Adrenal gland (tissue), 12 donors: ENCODE data around the gene SCAI. TPM values are rescaled to one million over a fixed set of nuclear protein-coding genes. Genes with fewer than 3 reads are reported as not detected.

Source experiments
- DNase-seq, 7 donors: peaks; one replicate each; pipeline ENCODE4 v3.0.0-alpha.2; 2019 to 2020
- H3K27ac ChIP-seq, 5 donors: fragments of 200-600 bp; sonication (generic) in 4 of 5; 1 replicate in 3 of 5; 2 replicates in 2 of 5; pipeline versions ENCODE4 v1.5.1 to v1.8.0; 2016 to 2020; ENCODE audit warnings: mild to moderate bottlenecking in 1 of 5
- H3K27me3 ChIP-seq: fragments of 200-600 bp; 2 replicates; pipeline ENCODE4 v1.8.0; 2021
- H3K36me3 ChIP-seq, 2 donors: fragments of 200-600 bp; replicated peaks in 1 of 2; 1 replicate in 1 of 2; 2 replicates in 1 of 2; pipeline versions ENCODE4 v1.5.1 to v1.8.0; 2018 to 2022
- H3K4me1 ChIP-seq, 2 donors: fragments of 200-600 bp; replicated peaks in 1 of 2; 1 replicate in 1 of 2; 2 replicates in 1 of 2; pipeline versions ENCODE4 v1.5.1 to v1.8.0; 2018 to 2021
- H3K4me3 ChIP-seq, 4 donors: fragments of 200-600 bp; sonication (generic) in 3 of 4; one replicate each; pipeline ENCODE4 v1.5.1; 2016 to 2018
- H3K9me3 ChIP-seq, 3 donors: fragments of 200-600 bp; sonication (generic) in 1 of 3; replicated peaks in 1 of 3; 1 replicate in 2 of 3; 2 replicates in 1 of 3; pipeline versions ENCODE4 v1.5.1 to v1.8.0; 2016 to 2021
- POLR2A ChIP-seq, 2 donors: fragments of 450-650 bp; IDR thresholded peaks; one replicate each; pipeline ENCODE4 v1.6.1; 2017; ENCODE audit warnings: antibody characterized with exemption in 2 of 2, mild to moderate bottlenecking in 2 of 2, moderate library complexity in 1 of 2
- WGBS, 4 donors: extraction: QIAGEN DNeasy Blood & Tissue Kit in 2 of 4; methylation state at CpG; one replicate each; pipeline versions ENCODE4 v1.1.5 to v1.1.7; 2013 to 2017; 5-methylcytosine and 5-hydroxymethylcytosine counted together
- intact Hi-C, 2 donors: fragments of 100-400 bp; cut with DNase I; formaldehyde crosslinking; loops; one replicate each; pipeline versions ENCODE4 v1.14.1 to v1.15.0; 2022 to 2023
- polyA plus RNA-seq, 3 donors: library from polyadenylated mRNA; stranded (reverse); fragments of 200-250 nt in 2 of 3; fragments of 350-450 nt in 1 of 3; fragmentation: Illumina TruSeq in 1 of 3; extraction: RNeasy Lipid Tissue Mini Kit (QIAGEN cat#74804) in 1 of 3; gene quantifications; one replicate each; pipeline ENCODE4 v1.2.3, GENCODE V29; 2013 to 2014
- total RNA-seq, 9 donors: library from RNA; depleted of rRNA in 4 of 9; stranded (reverse); fragments of >200 nt in 4 of 9; fragments of 120-200 nt in 1 of 9; fragmentation: NEBNext Ultra II Directional in 1 of 9; extraction: Animal tissue kit (Norgen Biotek cat#: 25700) in 1 of 9; gene quantifications; one replicate each; pipeline versions ENCODE4 v1.1.0 to v1.2.4, GENCODE V29; 2013 to 2023
- TF ChIP-seq, protein P1 (sequence below), 6 experiments: fragments of 450-650 bp in 4 of 6; fragments of 200-600 bp in 2 of 6; sonication (generic) in 1 of 6; IDR thresholded peaks; 1 replicate in 5 of 6; 2 replicates in 1 of 6; pipeline versions ENCODE4 v1.5.1 to v1.8.0; 2016 to 2021; ENCODE audit warnings: antibody characterized with exemption in 6 of 6, mild to moderate bottlenecking in 2 of 6, moderate library complexity in 1 of 6
- donor health status: healthy with polysubstance abuse.
- donor health status: Bipolar disorder and iron deficiency.
- donor health status: DM: yes; HTN: yes; CAD: no.
- donor health status: DM: no; HTN: no; CAD: no.
- donor health status: DM: no; HTN: no; CAD: no.
- donor health status: DM: yes; HTN: yes; CAD: no.

Gene SCAI
- total and polyA plus RNA-seq, 12 donors, result 1.4 to 19.6 (median 9.2) TPM

DNA sequence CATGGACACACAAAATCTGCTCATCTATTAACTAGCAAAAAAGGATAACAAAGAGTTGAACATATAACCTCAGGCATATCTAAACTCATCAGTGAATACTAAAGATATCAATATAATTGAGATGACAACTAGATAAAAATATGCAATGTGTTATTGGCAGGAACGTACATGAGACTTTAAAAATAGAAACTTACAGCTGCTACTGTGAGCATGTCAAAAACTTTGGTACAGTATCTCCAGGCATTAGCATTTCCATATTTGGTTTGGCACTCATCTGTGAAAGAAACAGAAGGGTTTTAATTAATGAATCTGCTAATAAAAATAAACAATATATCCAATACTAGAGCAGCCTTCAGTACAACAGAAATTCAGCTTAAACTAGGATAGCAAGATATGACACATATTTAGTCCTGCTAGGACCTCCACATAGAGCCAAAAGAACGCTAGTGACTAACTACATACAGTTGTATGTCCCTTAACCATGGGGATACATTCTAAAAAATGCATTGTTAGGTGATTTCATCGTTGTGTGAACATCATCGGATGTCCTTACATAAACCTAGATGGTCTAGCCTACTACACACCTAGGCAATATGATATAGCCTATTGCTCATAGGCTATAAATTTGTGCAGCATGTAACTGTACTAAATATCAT is 10.5 kb upstream of the SCAI start:
- peaks cover 0 to 48% of the 10 kb centered on the region in 2 donors for H3K36me3 ChIP-seq

GRCh38 chr9:125151730-125152129 is 8.4 kb upstream of the SCAI start:
- H3K4me3 ChIP-seq, result no peak overlapping the region
- TF ChIP-seq, protein P1, sequence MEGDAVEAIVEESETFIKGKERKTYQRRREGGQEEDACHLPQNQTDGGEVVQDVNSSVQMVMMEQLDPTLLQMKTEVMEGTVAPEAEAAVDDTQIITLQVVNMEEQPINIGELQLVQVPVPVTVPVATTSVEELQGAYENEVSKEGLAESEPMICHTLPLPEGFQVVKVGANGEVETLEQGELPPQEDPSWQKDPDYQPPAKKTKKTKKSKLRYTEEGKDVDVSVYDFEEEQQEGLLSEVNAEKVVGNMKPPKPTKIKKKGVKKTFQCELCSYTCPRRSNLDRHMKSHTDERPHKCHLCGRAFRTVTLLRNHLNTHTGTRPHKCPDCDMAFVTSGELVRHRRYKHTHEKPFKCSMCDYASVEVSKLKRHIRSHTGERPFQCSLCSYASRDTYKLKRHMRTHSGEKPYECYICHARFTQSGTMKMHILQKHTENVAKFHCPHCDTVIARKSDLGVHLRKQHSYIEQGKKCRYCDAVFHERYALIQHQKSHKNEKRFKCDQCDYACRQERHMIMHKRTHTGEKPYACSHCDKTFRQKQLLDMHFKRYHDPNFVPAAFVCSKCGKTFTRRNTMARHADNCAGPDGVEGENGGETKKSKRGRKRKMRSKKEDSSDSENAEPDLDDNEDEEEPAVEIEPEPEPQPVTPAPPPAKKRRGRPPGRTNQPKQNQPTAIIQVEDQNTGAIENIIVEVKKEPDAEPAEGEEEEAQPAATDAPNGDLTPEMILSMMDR (IDR thresholded peaks at IDR 0.05), result no peak
- no peak for TF ChIP-seq POLR2A (IDR thresholded peaks at IDR 0.05)
- no peak overlapping the region for H3K27ac ChIP-seq
- intact Hi-C loops, result no loop called here
- H3K4me1 ChIP-seq, result no peaks in the 10 kb centered on the region
- DNase-seq, result no peak
- H3K36me3 ChIP-seq, result peaks cover 0 to 41% of the 10 kb centered on the region in 2 donors
- no peaks in the 10 kb centered on the region for H3K9me3 ChIP-seq
- no peaks in the 10 kb centered on the region for H3K27me3 ChIP-seq
- 92 to 100% (median 96%) methylated on average over 1 to 2 of the region's 2 CpGs for WGBS, 4 donors

More for the DNA sequence above, 10.5 kb upstream of the SCAI start:
- TF ChIP-seq POLR2A (IDR thresholded peaks at IDR 0.05), result no peak
- TF ChIP-seq, protein P1 (IDR thresholded peaks at IDR 0.05), result no peak
- DNase-seq, result no peak
- no peaks in the 10 kb centered on the region for H3K27me3 ChIP-seq
- WGBS, 4 donors, result 73 to 83% (median 80%) methylated on average over 4 of the region's 4 CpGs
- intact Hi-C loops, result no loop called here
- H3K27ac ChIP-seq, result no peak overlapping the region
- no peak overlapping the region for H3K4me3 ChIP-seq
- H3K9me3 ChIP-seq, result no peaks in the 10 kb centered on the region
- H3K4me1 ChIP-seq, result no peaks in the 10 kb centered on the region

DNA sequence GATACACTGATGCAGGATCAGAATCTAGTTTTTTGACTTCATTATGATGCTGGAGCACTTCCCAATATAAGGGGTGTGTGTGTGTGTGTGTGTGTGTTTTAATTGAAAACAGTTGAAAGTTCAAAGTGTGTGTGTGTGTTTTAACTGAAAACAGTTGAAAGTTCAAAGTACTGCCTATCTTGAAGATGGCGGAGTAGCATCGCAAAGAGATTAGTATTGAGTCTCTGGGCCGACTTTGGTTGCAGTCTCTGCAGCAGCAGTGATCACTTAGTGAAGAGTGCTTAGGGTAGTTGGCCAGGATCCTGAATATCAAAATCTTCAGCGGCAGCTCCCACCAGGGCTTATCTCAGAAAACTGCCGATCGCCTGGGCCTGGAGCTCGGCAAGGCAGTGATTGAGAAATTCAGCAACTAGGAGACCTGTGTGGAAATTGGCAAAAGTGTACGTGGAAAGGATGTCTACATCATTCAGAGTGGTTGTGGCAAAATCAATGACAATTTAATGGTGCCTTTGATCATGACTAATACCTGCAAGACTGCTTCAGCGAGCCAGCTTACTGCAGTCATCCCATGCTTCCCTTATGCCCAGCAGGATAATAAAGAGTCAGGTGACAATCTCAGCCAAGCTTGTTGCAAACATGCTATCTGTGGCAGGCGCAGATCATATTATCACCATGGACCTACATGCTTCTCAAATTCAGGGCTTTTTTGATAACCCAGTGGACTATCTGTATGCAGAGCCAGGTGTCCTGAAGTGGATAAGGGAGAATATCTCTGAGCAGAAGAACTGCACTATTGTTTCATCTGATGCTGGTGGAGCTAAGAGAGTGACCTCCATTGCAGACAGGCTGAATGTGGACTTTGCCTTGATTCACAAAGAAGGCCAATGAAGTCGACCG is 7.3 kb upstream of the SCAI start:
- no peaks in the 10 kb centered on the region for H3K4me1 ChIP-seq
- H3K4me3 ChIP-seq, result no peak overlapping the region
- no peaks in the 10 kb centered on the region for H3K27me3 ChIP-seq
- H3K9me3 ChIP-seq, result no peaks in the 10 kb centered on the region
- TF ChIP-seq, protein P1 (IDR thresholded peaks at IDR 0.05), result no peak
- no peak for TF ChIP-seq POLR2A (IDR thresholded peaks at IDR 0.05)
- 88 to 93% (median 90%) methylated on average over 11 to 12 of the region's 12 CpGs for WGBS, 4 donors
- H3K36me3 ChIP-seq, result peaks cover 0 to 41% of the 10 kb centered on the region in 2 donors
- intact Hi-C loops, result no loop called here
- DNase-seq, result no peak
- no peak overlapping the region for H3K27ac ChIP-seq

DNA sequence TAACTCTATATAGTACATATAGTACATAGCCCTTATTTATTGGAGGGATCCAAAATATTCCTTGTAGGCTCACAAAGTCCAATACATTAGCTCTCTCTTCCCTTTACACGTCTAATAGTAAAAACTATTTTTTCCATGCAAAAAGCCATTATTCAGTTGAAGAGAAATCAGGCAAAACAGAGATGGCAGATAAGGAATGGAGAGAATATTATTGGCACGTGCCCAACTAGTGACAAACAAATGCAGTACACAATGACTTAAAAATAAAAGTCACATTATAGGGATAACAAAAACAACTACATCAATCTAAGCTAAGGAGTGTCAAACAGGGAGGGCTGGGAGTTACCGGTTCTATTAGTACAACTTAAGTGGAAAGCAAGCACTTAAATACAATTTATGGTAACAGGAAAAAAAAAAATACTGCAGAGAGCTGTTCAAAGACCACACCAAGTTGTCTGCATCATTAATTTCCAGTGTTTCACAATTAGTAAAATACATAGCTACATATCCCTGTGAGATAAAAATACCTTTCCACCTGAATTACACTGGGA is 4.1 kb upstream of the SCAI start:
- H3K27me3 ChIP-seq, result no peaks in the 10 kb centered on the region
- TF ChIP-seq, protein P1 (IDR thresholded peaks at IDR 0.05), result no peak
- no peak for TF ChIP-seq POLR2A (IDR thresholded peaks at IDR 0.05)
- H3K9me3 ChIP-seq, result no peaks in the 10 kb centered on the region
- H3K36me3 ChIP-seq, result peaks cover 0 to 22% of the 10 kb centered on the region in 2 donors
- intact Hi-C loops, result loop anchor here (10.0 kb wide), 2 partner anchors 213 to 283 kb away; partner anchors contain the start of genes ARPC5L (in 1 of the 2) and RPL35 (in 1 of the 2)
- peaks cover 0 to 8% of the 10 kb centered on the region in 2 donors for H3K4me1 ChIP-seq
- no peak for DNase-seq
- no peak overlapping the region for H3K4me3 ChIP-seq
- 52 to 65% (median 58%) methylated on average over 3 of the region's 3 CpGs for WGBS, 4 donors
- H3K27ac ChIP-seq, result no peak overlapping the region
